OCI-LY7 (cell line): ENCODE data around the gene IRF2. TPM values are rescaled to one million over a fixed set of nuclear protein-coding genes. Genes with fewer than 3 reads are reported as not detected.

ENCODE experiments used
- BruUV-seq: library from RNA; stranded (reverse); fragments of 400-500 nt; replicated peaks from 2 replicates; lab custom pipeline; 2021; lab: Mats Ljungman, UMichigan
- CTCF ChIA-PET: fragments of 300-600 bp; sonication (Branson Sonifier 250); formaldehyde crosslinking; loops from one replicate; lab custom pipeline; 2022; ENCODE audit warnings: antibody characterized with exemption; ENCODE audit not compliant: unreplicated experiment; lab: Charles Lee
- POLR2A ChIA-PET: fragments of 300-600 bp; sonication (Branson Sonifier 250); formaldehyde crosslinking; loops from one replicate; lab custom pipeline; 2022; ENCODE audit warnings: antibody characterized with exemption; lab: Charles Lee
- DNase-seq: peaks from one replicate; pipeline ENCODE4 v3.0.0-alpha.2; 2015; ENCODE audit warnings: low spot score
- H2AFZ ChIP-seq: fragments of 200-600 bp; sonication (generic), shearing (Covaris generic); 2 replicates; pipeline ENCODE4 v1.6.1; 2014; ENCODE audit warnings: mild to moderate bottlenecking, antibody characterized with exemption, low read length, moderate library complexity
- H3K27ac ChIP-seq: fragments of 200-600 bp; sonication (generic); 2 replicates; pipeline ENCODE4 v1.5.1; 2014; ENCODE audit warnings: mixed run types, low read depth, mild to moderate bottlenecking, moderate library complexity, low read length, inconsistent platforms; ENCODE audit not compliant: poor library complexity, severe bottlenecking
- H3K36me3 ChIP-seq: fragments of 200-600 bp; sonication (generic); 2 replicates; pipeline ENCODE4 v1.6.1; 2014; ENCODE audit warnings: mild to moderate bottlenecking, antibody characterized with exemption, low read length, moderate library complexity, mixed read lengths; ENCODE audit not compliant: insufficient read depth
- H3K4me1 ChIP-seq: fragments of 200-600 bp; sonication (generic); 2 replicates; pipeline ENCODE4 v1.5.1; 2014; ENCODE audit warnings: mild to moderate bottlenecking, low read length; ENCODE audit not compliant: insufficient read depth, poor library complexity, severe bottlenecking
- H3K4me2 ChIP-seq: fragments of 200-600 bp; sonication (generic); 2 replicates; pipeline ENCODE4 v1.6.1; 2014; ENCODE audit warnings: mild to moderate bottlenecking, low read length
- H3K4me3 ChIP-seq: fragments of 200-600 bp; sonication (generic); 2 replicates; pipeline ENCODE4 v1.5.1; 2014; ENCODE audit warnings: mild to moderate bottlenecking, low read depth, low read length; ENCODE audit not compliant: poor library complexity, severe bottlenecking
- H3K79me2 ChIP-seq: fragments of 200-600 bp; sonication (generic); 2 replicates; pipeline ENCODE4 v1.6.1; 2016; ENCODE audit warnings: low read depth, mild to moderate bottlenecking, low read length, moderate library complexity, mixed read lengths; ENCODE audit not compliant: insufficient read depth
- H3K9me2 ChIP-seq: fragments of 200-600 bp; sonication (generic); 2 replicates; pipeline ENCODE4 v1.6.1; 2016; ENCODE audit warnings: mild to moderate bottlenecking, low read length, mixed read lengths; ENCODE audit not compliant: insufficient read depth
- H3K9me3 ChIP-seq: fragments of 200-600 bp; sonication (generic); 2 replicates; pipeline ENCODE4 v1.6.1; 2014; ENCODE audit warnings: mild to moderate bottlenecking, mixed run types, low read length, mixed read lengths
- H4K20me1 ChIP-seq: fragments of 200-600 bp; sonication (generic); 2 replicates; pipeline ENCODE4 v1.6.1; 2014; ENCODE audit warnings: mild to moderate bottlenecking, antibody characterized with exemption, low read length, moderate library complexity, mixed read lengths; ENCODE audit not compliant: insufficient read depth
- EZH2phosphoT487 ChIP-seq: fragments of 200-600 bp; sonication (generic); IDR thresholded peaks from 2 replicates; pipeline ENCODE4 v1.6.1; 2018; ENCODE audit warnings: low read depth, borderline replicate concordance, mild to moderate bottlenecking, mixed run types, antibody characterized with exemption, low read length, moderate library complexity, mixed read lengths
- intact Hi-C: fragments of 100-400 bp; cut with micrococcal nuclease; formaldehyde crosslinking; loops from one replicate; pipeline ENCODE4 v1.10.0; 2022; ENCODE audit not compliant: unreplicated experiment
- total RNA-seq, 2 experiments: library from RNA; depleted of rRNA in 1 of 2; stranded (reverse); fragments of >200 nt in 1 of 2; shearing (Covaris generic) in 1 of 2; gene quantifications; 2 replicates each; pipeline ENCODE4 v1.2.3, GENCODE V29; 2014 to 2022
- TF ChIP-seq, protein P1 (sequence below): fragments of 200-600 bp; sonication (generic); conservative IDR thresholded peaks from 2 replicates; pipeline ENCODE4 v1.5.1; 2014; ENCODE audit warnings: mild to moderate bottlenecking, antibody characterized with exemption, low read length, moderate library complexity, mixed read lengths

The IRF2 gene
- total RNA-seq, 2 experiments from 2014 or later = 32.3 to 37.8 TPM

DNA sequence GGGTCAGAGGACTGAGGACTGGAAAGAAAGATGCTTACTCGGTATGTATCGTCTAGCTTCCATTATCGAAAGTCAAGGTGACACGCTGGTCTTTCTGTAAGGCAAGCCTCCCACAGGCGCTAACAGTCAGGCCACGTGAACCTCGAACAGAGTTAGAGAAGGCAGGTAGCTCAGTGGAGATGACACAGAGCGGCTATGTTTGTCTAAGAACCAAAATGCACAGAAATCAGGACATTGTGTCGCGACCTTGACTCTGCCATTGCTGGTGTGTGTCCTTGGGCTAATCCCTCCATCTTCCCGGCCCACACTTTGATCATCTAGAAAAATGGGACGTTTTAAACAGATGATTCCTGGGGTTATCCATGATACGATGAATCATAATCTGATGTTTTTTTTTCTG, 40.3 kb downstream of the IRF2 start:
- intact Hi-C loops = no loop called here
- Histone ChIP-seq H3K36me3 (peaks cover 3% of the 10 kb centered on the region; the same call in 1 of the 2 replicates), H3K27ac (no peak overlapping the region), H3K4me2 (no peak overlapping the region), H3K4me1 (peaks cover 6% of the 10 kb centered on the region), H3K9me3 (no peaks in the 10 kb centered on the region), H4K20me1 (0 out of 2 replicates have a peak, but pooled peaks cover 5% of the 10 kb centered on the region), H3K9me2 (no peaks in the 10 kb centered on the region), H3K4me3 (no peak overlapping the region), H2AFZ (no peak overlapping the region), H3K79me2 (peaks cover 17% of the 10 kb centered on the region; the same call in 1 of the 2 replicates)
- POLR2A ChIA-PET = interaction anchor here (0.5 to 2.5 kb wide), 4 partner anchors 13 to 481 kb away, joined by 3 to 10 read pairs (median 4); no protein-coding TSS in a partner anchor
- BruUV-seq = no TSS peak
- DNase-seq = no peak
- CTCF ChIA-PET = interaction anchor here (0.8 kb wide), 1 partner anchor 59 kb away, joined by 4 read pairs; no protein-coding TSS in a partner anchor
- TF ChIP-seq, protein P1, sequence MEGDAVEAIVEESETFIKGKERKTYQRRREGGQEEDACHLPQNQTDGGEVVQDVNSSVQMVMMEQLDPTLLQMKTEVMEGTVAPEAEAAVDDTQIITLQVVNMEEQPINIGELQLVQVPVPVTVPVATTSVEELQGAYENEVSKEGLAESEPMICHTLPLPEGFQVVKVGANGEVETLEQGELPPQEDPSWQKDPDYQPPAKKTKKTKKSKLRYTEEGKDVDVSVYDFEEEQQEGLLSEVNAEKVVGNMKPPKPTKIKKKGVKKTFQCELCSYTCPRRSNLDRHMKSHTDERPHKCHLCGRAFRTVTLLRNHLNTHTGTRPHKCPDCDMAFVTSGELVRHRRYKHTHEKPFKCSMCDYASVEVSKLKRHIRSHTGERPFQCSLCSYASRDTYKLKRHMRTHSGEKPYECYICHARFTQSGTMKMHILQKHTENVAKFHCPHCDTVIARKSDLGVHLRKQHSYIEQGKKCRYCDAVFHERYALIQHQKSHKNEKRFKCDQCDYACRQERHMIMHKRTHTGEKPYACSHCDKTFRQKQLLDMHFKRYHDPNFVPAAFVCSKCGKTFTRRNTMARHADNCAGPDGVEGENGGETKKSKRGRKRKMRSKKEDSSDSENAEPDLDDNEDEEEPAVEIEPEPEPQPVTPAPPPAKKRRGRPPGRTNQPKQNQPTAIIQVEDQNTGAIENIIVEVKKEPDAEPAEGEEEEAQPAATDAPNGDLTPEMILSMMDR = no peak

DNA sequence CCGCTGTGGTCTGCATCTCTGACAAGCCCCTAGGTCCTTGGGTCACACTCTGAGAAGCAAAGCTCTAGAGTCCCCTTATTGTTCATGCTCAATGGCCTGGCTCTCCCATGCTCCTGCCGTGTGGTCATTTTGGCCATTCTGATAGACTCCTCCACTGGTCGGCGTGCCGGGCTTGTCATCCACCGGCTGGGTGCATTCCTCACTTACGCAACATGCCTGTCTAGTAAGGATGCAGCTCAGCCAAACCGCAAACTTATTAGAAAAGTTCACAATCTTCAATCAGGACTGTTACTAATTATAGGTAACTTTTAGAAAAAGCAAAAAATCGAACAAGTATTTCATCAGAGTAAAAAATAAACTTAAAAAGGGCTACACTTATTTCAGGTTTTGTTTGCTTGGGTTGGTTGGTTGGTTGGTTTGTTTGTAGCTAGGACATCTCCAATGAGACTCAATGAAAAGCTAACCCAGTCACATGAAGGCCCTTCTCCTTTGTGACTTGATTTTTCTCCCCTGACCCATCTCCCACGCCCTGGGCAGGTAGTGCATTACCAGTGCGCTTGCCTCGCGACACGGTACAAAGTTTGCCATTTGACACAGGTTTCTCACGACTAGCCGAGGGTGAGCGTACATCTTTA, 41.0 kb downstream of the IRF2 start:
- H4K20me1 ChIP-seq = 0 out of 2 replicates have a peak, but pooled peaks cover 5% of the 10 kb centered on the region
- no peak overlapping the region for H3K27ac ChIP-seq
- CTCF ChIA-PET = interaction anchor here (0.8 kb wide), 1 partner anchor 60 kb away, joined by 4 read pairs; no protein-coding TSS in a partner anchor
- no TSS peak for BruUV-seq
- H3K36me3 ChIP-seq = peaks cover 7% of the 10 kb centered on the region; the same call in 1 of the 2 replicates
- H2AFZ ChIP-seq = no peak overlapping the region
- intact Hi-C loops = no loop called here
- POLR2A ChIA-PET = interaction anchor here (1.1 to 2.5 kb wide), 3 partner anchors 8 to 169 kb away, joined by 3 to 10 read pairs (median 5); no protein-coding TSS in a partner anchor
- peaks cover 17% of the 10 kb centered on the region; the same call in 1 of the 2 replicates for H3K79me2 ChIP-seq
- no peaks in the 10 kb centered on the region for H3K9me2 ChIP-seq
- no peaks in the 10 kb centered on the region for H3K9me3 ChIP-seq
- no peak for DNase-seq
- H3K4me1 ChIP-seq = peaks cover 4% of the 10 kb centered on the region
- TF ChIP-seq, protein P1 = no peak
- TF ChIP-seq EZH2phosphoT487 = no peak
- H3K4me3 ChIP-seq = no peak overlapping the region
- no peak overlapping the region for H3K4me2 ChIP-seq
